ENCODE results near the gene GALNT2.
A peak's percentile ranks its signal among the peaks of the same experiment; 100 is the strongest.

GALNT2 gene

GRCh38 chr1:230091473-230092231 is 24.6 kb downstream of the GALNT2 start:
- no peak for DNase-seq (ENCODE audit: low spot score)

DNA sequence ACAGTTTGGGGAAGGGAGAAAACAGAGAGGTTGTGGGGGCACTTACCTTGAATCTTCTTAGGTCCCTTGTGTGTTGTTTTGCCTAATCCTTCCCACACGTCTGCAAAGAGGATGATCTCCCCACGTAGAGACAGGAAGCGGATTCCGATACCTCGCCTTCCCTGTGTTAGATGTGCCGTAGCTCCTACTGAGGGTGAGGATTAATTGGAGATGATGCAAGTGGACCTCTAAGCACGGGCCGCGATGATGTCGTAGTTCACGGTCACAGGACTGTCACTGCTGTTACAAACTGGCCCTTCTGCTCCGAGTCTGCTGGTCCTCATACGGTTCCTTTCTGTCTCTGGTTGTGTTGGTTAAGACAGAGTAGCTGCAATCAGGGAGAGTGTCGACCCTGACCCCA is 27.7 kb downstream of the GALNT2 start:
- DNase-seq (ENCODE audit: low spot score), result no peak

- DNase-seq (ENCODE audit: low spot score), result no peak
These were observed 28.9 kb downstream of the GALNT2 start for GRCh38 chr1:230095938-230096337.

DNA sequence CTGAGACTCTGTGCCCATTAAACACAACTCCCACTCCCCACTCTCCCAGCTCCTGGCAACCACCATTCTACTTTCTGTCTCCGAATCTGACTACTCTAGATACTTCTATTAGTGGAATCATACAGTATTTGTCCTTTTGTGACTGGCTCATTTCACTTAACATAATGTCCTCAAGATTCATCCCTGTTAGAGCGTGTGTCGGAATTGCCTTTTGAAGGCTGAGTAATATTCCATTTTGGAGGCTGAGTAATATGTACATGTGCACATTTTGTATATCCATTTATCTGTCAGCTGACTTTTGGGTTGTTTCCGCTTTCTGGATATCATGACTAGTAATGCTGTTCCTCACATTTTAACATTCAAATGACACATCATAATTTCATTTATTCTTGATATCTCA is 30.3 kb downstream of the GALNT2 start:
- DNase-seq (ENCODE audit: low spot score), result no peak

DNA sequence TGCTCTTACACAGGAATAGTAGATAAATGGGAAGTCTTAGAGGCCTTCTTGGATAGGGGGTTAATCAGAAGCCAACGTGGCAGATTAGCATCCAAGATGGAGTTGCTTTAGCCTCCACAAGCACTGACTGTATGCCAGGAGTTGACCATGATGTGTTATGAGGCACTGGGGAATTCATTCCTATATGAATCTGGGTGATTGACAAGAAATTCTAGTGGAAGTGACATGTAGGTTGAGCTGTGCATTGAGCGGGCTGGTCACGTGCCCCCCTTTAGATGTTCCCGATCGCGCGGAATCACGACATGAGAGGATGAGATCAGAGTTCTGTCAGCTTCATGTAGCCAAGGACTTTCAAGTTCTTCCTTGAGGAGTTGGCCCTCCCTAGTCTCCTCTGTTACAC is 31.7 kb downstream of the GALNT2 start:
- no peak for DNase-seq (ENCODE audit: low spot score)

DNA sequence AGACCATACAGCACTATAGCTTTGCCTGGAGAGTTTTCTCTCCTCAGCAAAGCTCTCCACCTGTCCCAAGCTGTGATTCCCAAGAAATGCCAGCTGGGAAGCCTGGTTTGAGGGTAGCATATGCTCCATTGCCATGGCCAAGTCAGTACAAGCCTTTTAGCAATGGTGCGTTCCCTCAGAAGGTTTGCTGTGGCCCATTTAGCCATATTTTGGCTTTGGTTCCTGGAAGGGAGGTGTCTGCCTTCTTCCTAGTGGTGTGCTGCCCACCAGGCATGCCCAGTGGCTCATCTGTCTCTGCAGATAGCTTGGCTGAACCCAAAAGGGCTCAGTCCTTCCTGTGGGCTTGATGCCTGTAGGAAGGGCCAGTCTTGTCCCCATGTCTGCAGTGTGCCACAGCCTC is 32.4 kb downstream of the GALNT2 start:
- no peak for DNase-seq (ENCODE audit: low spot score)

DNA sequence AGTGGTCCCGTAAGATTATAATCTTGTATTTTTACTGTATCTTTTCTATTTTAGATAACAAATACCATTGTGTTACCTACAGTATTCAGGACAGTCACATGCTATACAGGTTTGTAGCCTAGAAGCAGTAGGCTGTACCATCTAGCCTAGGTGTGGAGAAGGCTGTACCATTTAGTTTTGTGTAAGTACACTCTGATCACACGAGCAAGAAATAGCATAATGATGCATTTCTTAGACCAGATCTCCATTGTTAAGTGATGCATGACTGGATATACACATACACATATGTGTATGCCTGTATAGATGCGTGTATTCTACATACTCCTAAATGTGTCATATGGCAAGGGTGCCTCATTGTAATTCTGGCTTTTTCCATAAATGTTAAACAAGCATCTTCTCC is 33.9 kb downstream of the GALNT2 start:
- no peak for DNase-seq (ENCODE audit: low spot score)

- DNase-seq (ENCODE audit: low spot score), result no peak
These were observed 34.5 kb downstream of the GALNT2 start for GRCh38 chr1:230101556-230101955.

DNA sequence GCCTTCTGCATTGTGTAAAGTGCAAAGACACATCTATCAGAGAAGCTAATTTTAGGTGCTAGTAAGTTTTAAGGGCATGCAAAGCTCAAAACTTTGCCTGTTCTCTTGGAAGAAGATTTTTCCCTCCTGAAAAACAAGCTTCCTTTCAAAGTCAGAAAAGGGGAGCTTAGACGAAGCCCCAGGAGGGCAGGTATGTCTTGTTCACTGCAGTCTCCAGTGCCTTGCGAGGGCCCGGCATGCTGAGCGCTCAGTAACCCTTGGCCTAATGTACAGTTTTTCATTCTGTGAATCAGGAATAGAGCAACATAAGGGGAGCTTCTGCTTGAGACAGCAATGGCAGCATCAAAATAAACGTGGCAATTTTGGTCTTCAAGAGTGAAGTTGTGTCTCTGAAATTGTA is 35.0 kb downstream of the GALNT2 start:
- DNase-seq (ENCODE audit: low spot score), result no peak

GRCh38 chr1:230102472-230102871 is 35.4 kb downstream of the GALNT2 start:
- no peak for DNase-seq (ENCODE audit: low spot score)

GRCh38 chr1:230103306-230104173 is 36.5 kb downstream of the GALNT2 start:
- DNase-seq (ENCODE audit: low spot score), result no peak

DNA sequence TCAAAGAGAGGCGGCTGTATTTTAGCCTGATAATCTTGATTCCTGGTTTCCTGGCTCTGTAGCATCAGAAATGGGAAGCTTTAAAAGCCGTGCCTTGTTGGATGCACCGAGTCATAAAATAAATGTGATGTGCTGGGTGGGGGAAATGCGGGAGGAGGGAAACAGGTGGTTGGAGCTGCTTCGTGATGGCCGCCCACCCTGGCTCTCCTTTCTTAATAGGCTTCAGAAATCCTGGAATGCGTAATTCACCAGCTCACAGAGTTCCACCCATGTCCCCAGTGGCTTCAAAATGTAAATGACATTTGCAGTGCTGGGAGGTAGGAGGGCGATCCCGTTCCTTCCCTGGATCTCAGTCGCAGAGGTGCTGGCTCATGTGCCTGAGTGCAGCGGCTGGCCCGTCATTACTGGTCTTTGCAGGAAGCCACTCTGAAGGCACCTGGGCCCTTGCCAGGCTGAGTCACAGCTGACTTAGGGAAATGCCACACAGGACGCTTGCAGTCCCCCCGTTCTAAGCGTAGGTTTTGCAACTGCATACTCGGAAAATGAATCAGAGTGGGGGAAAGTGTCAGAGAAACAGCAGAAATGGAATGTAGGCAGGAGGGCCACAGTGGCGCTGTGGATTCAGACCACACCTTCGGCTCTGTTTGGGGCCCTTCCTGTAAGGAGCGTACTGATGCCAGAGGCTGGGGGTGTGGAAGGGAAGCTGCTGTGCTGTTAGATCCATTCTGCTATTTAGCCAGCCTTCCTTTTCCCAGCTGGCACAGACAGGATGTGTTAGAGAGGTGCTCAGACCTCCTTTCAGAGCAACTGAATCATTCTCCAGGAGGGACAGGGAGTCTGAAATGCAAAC is 37.6 kb downstream of the GALNT2 start:
- peak; percentile 37 for DNase-seq (ENCODE audit: low spot score)

DNA sequence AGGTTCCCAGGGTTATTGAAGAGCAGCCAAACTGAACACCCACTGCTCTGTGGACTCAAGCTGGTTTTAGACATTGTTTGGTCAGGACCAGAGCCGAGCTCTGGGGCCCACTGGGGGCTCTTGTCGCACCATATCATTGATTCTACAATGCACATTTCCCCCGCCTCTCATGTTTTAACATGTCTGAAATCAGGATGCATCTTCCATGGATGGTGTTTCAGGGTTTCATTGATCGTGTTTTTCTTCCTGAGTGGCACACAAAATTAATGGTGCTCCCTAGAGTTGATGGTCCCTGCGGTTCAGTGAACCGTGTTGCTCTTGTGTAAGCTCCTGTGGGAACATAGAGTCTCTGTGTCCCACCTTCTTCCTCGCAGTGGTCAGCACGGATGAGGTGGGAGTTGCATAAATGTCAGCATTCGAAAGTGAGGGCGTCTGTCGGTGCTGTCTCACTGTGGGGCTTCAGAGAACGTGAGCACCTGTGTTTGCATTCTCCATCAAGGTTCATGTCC is 38.3 kb downstream of the GALNT2 start:
- DNase-seq (ENCODE audit: low spot score), result no peak

DNA sequence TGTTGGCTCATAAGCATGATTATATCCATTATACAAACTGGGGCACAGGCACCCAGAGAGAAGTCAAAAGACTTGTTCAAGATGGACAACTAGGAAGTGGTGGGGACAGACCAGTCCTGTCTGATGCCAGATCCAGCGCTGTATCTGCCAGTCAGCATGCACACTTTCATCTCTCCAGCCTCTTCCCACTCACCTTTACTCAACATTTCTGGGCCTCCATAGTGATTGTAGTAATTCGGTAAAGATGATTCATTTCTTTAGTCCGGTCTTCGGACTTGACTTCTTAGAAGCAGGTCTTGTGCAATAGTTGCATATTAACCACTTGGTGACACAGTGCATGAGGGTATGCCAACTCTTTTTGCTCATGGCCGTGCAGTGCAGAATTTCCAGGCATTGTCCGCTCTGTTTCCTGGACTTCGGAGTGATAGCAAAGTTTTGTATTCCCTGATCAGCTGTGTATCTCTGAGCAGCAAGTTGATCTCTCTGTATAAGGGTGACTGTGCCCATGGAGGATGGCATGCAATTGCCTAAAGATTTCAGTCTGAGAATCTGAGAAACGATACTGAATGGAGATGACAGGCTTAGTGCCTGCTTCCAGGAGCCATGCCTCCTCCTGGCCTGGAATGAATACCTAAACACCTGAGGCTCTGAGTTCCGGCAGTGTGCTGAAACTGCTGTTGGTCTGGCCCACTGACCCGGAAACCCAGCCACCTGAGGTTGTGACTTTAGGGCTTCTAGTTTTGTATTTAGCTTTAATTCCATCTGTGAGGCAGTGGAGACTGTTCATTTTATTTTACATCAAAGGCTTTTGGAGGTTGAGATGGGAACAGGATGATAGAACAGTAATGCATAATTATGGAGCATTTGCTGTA is 39.0 kb downstream of the GALNT2 start:
- DNase-seq (ENCODE audit: low spot score), result no peak

DNA sequence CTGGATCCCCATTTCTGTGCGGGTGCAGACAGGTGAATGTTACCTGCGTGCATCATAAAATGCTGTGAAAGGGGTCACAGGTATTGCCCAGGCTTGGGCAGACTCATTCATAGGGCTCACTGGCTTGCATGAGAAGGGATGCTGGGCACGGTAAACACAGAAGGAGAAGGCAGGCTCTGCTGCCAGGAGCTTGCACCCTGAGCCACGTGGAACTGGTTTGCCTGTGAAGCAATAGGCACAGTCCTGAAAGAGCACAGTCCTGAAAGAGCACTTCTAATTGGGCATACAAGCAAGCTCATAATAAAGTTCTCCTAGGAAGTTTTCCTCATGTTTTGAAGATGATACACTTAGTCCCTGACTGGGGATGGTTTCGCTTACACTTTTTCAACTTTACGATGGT is 40.9 kb downstream of the GALNT2 start:
- DNase-seq (ENCODE audit: low spot score), result no peak

GRCh38 chr1:230108580-230108979 is 41.5 kb downstream of the GALNT2 start:
- DNase-seq (ENCODE audit: low spot score), result no peak

DNA sequence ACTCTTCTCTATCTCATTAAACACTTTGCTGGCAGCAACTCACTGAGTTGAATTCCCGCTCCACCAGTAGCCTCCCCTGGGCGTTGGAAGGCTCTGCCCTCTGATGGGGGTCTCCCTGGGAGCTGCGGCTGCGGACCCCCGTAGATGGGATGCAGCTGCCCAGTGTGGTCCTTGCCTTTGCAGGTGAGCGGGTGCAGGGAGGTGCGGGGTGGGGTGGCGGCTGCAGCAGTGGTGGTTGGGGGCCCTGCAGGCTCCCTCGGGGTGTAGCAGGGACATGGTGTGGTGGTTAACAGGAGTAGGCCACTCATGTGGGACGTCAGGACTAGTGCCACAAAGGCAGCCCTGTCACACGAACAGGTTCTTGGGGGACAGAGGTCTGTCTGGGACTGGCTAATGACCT is 42.0 kb downstream of the GALNT2 start:
- no peak for DNase-seq (ENCODE audit: low spot score)

GRCh38 chr1:230109895-230110667 is 43.0 kb downstream of the GALNT2 start:
- DNase-seq (ENCODE audit: low spot score), result peak; percentile 82

- DNase-seq (ENCODE audit: low spot score), result no peak
These were observed 43.9 kb downstream of the GALNT2 start for GRCh38 chr1:230110971-230111370.

DNA sequence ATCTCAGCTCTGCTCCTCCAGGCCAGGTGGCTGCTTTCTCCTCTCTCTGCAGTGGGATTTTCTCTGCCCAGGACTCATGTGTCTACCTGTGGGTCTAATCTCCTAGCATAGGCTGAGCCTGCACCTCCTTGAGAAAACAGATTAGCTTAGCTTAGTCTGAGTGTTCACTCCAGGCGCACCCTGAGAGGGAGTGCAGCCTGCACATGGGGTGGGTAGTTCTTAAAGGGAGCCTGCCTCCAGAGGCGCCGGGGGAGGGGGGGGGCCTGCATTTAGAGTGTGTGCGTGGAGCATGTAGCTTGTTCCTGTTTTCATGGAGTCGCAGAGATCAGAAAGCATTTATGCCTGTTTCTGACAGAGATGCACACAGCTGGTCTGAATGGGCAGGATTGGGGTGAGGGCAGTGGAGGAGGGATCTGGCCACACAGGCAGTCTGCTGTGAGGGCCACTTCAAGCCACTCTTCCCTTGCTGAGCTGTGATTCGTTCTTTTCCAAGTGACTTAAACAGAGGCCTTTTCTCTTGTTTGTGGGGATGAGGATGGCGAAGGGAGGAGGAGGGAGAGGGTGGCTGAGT is 45.2 kb downstream of the GALNT2 start:
- DNase-seq (ENCODE audit: low spot score), result peak; percentile 65
